Measurements from ENCODE around the gene IFT22.
"Not testable (repeated sequence)": the region's sequence is repeated elsewhere in the genome, so short reads cannot be mapped to it uniquely, and the experiment has no call there.

The IFT22 gene

DNA sequence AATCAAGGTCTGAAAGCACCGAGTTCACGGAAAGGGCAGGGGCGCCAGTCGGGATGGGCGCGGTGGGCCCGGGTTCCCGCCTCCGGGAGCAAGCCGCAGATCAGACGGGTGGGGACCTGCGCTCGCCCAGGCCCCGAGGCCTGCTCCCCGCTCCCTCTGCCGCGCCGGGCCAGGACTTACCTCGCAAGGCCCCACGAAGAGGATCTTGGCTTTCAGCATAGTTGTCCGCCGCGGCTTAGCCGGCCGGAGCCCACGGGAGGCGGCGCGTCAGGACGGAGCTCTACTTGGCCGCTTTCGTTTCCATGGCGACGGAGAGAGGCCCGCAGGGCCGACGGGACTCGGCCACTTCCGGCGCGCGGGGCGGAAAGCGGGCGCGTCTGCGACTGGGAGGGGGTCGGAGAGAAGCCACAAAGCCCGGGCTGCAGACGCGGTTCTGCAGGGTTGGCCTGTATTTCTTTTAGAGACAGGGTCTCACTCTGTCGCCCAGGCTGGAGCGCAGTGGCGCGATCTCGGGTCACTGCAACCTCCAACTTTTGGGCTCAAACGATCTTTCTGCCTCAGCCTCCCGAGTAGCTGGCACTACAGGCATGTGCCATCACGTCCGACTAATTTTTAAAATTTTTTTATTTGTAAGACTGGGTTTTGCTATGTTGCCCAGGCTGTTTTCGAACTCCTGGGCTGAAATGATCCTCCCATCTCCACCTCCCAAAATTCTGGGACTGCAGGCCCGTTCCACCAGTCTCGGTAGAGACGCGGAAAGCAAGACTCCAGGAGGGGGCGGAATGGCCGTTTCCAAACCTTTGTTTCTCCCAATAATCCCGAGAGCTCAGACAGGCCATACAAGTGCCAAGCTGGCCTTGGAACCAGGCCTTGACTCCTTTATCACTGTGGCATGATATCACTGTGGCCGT lies at the start of gene IFT22:
Gene IFT22, minus strand, starts transcription at position 322 of the 911 bp plus-strand sequence. Its CDS starts 103 bp downstream, at position 219.
- DNase-seq (ENCODE audit: low spot score) (peak; percentile 98), FAIRE-seq (no peak)

- no peak for FAIRE-seq
- no peak for DNase-seq (ENCODE audit: low spot score)
Measured at GRCh38 chr7:101370836-101371235, 49.2 kb upstream of the IFT22 start.

DNA sequence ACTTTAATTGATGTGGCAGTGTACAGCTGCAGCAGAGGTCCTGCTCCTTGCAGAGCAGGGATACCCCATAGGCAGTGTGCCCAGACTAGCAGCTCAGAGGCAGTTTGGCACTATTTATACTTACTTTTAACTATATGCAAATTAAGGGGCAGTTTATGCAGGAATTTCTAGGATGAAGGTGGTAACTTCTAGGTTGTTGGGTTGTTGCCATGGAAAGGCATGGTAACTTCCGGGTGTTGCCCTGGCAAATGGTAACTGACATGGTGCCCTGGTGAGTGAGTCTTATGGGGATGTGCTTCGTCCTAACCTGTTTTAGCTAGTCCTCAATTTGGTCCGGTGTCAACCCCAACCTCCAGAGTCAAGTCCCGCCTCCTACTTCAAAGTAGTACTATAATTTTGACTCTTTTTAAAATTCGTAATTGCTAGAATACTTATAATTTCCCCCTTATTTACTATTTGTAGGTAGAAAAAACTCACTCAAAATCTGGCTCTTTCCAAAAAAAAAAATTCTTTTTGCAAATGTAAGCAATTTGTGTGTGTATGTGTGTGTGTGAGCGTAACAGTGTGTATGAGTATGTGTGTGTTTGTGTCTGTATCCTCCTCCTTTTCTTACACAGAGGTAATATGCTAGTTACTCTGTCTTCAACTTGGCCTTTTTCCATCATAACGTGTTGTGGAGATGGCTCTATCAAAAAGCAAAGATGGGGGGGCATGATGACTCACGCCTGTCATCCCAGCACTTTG lies 47.0 kb upstream of the IFT22 start:
- FAIRE-seq = peak; percentile 5
- DNase-seq (ENCODE audit: low spot score) = no peak

DNA sequence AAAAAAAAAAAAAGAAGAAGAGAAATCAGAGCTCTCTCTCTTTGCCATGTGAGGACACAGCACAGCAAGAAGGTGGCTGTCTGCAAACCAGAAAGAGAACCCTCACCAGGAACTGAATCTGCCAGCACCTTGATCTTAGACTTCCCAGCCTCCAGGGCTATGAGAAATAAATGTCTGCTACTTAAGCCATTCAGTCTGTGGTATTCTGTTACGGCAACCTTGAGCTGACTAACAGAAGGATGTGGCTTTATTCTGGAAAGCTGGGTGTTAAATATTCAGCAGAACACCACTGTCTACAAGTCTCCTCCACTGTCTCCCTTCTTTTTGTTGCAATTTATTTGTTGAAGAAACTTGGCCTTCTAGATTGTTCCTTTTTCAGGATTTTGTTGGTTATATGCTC lies 46.1 kb upstream of the IFT22 start:
- FAIRE-seq (no peak), DNase-seq (ENCODE audit: low spot score) (no peak)

GRCh38 chr7:101365956-101366355 lies 44.3 kb upstream of the IFT22 start:
- DNase-seq (ENCODE audit: low spot score) (no peak), FAIRE-seq (no peak)

GRCh38 chr7:101363734-101364374 lies 42.2 kb upstream of the IFT22 start:
- DNase-seq (ENCODE audit: low spot score) (peak; percentile 96), FAIRE-seq (no peak)

DNA sequence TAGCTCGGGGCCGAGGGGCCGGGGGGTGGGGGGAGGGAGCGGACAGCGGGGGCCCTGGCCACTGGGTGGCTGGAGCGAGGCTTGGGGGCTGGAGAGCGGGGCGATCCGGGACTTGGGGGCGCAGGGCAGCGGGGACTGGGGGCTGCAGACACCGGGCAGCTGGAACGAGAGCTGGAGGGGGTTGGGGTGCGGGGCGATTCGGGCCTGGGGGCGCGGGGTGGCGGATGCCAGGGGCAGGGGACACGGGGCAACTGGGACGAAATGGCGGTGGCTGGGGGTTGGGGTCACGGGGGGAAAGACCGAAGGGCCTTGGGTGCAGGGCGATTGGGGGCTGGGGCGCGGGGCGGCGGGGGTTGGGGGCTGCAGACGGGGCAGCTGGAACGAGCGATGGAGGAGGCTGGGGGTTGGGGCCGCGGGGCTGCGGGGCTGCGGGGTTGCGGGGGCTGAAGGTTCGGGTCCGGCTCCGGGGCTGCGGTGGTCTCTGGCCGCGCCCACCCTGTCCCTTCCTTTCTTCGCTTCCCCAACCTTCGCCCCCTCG lies 41.7 kb upstream of the IFT22 start:
- peak; percentile 42 for FAIRE-seq
- DNase-seq (ENCODE audit: low spot score) = no peak

DNA sequence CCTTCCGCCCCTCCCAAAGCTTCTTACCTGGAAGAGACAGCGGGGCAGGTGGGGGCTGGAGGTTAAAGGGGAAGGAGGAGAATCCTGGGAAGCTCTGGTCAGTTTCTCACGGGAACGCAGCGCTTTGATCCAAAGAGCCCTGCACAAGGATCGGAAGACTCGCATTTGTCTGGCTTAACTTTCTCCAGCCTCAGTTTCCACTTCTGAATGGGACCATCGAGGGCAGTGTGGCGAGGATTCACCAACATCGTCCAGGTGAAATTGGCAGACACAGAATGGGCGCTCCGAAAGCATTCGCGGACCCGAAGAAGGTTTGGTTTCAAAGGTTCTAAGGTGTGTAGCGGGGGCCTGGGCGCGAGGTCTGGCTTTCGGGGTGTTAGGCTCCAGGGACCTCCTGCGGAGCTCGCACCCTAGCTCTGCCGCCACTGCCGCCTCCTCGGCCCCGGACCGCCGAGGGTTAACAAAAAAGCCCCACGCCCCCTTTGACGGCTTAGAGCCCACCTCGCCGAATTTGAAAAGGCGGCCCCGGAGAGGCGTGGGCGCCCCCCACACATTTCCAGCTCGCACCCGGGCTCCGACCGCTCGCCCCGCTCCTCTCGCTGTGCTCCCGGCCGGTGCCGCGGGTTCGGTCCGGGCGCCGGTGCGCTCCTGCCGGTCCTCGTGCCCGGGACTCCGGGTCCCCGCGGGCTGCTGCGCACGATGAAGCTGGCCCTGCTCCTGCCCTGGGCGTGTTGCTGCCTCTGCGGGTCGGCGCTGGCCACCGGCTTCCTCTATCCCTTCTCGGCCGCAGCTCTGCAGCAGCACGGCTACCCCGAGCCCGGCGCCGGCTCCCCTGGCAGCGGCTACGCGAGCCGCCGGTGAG lies 41.0 kb upstream of the IFT22 start, which contains the start of gene COL26A1:
Gene COL26A1, plus strand, starts transcription at position 542 of the 862 bp plus-strand sequence. Its CDS starts 158 bp downstream, at position 700.
- FAIRE-seq = no peak

DNA sequence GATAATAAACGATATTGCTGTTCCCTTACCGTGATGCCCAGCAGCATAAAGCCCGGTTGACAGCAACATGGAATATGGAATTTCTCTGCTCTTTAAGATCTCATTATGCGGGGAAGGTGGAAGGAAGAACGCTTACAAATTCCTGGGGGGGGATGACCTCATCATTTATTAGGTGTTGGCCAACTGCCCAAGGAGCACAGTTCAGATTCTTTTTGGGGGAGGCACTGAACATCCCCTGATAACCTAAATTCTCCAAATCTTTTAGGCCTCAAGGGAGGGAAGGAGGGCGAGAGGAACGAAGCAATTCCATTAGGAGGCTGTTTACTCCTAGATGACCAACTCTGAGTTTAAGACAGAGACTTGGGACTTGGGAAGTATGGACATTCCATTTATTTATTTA lies 35.8 kb upstream of the IFT22 start:
- FAIRE-seq (no peak), DNase-seq (ENCODE audit: low spot score) (peak; percentile 47)

More for the DNA sequence above, 41.0 kb upstream of the IFT22 start, which contains the start of gene COL26A1:
- DNase-seq (ENCODE audit: low spot score) = peak; percentile 56

DNA sequence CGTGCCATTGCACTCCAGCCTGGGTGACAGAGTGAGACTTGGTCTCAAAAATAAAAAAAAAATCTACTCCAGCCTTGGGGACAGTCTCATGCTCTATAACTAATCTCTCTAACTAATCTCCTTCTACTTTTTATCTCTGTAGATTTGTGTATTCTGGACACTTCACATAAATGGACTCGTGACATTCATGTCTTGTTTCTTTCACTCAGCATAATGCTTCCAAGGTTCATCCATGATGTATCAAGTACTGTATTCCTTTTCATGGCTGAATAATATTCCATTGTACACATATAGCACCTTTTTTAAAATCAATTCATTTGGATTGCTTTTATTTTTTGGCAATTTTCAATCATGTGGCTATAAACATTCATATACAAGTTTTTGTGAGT lies 31.3 kb upstream of the IFT22 start:
- no peak for DNase-seq (ENCODE audit: low spot score)
- FAIRE-seq = no peak

- not testable (repeated sequence) for FAIRE-seq; DNase-seq (ENCODE audit: low spot score)
Measured at GRCh38 chr7:101349300-101349699, 27.7 kb upstream of the IFT22 start.

- DNase-seq (ENCODE audit: low spot score); FAIRE-seq: not testable (repeated sequence)
Measured at GRCh38 chr7:101348456-101349067, 26.9 kb upstream of the IFT22 start.

- DNase-seq (ENCODE audit: low spot score) = no peak
Measured at GRCh38 chr7:101347477-101347876, 25.9 kb upstream of the IFT22 start.

GRCh38 chr7:101342892-101343291 lies 21.3 kb upstream of the IFT22 start:
- DNase-seq (ENCODE audit: low spot score) = no peak
- FAIRE-seq = no peak

More at GRCh38 chr7:101347477-101347876, 25.9 kb upstream of the IFT22 start:
- no peak for FAIRE-seq

- FAIRE-seq (no peak), DNase-seq (ENCODE audit: low spot score) (no peak)
Measured at GRCh38 chr7:101340379-101340778, 18.8 kb upstream of the IFT22 start.

- DNase-seq (ENCODE audit: low spot score) = no peak
- no peak for FAIRE-seq
Measured at GRCh38 chr7:101333912-101334311, 12.3 kb upstream of the IFT22 start.

GRCh38 chr7:101332026-101332425 lies 10.4 kb upstream of the IFT22 start:
- no peak for DNase-seq (ENCODE audit: low spot score)
- FAIRE-seq = no peak

DNA sequence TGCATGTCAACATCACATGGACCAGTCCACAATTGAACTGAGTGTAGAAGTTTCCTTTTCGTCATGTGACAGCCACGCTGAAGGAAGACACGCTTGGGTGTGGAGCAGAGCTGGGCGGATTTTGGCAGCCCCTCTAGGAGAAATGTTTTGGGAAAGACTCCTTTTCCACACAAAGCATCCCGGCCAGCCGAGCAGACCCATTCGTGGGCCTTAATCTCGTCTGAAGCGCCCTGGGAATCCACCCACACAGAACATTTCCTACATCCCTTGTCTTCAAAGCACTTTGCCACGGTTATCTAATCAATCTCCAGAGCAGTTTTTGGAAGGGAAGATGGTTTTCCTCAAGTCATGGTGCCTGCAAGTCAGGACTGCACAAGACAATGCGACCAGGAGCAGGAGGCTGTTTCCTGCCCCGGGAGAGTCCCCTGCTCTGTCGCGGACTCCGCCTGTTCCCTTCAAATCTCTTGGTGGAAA lies 8.4 kb upstream of the IFT22 start:
- FAIRE-seq (no peak), DNase-seq (ENCODE audit: low spot score) (no peak)

GRCh38 chr7:101328159-101328558 lies 6.5 kb upstream of the IFT22 start:
- no peak for DNase-seq (ENCODE audit: low spot score)
- FAIRE-seq = no peak

GRCh38 chr7:101319401-101319800 lies 2.2 kb downstream of the IFT22 start:
- DNase-seq (ENCODE audit: low spot score) (no peak), FAIRE-seq (no peak)
